H9 (cell line): ENCODE results near the gene SC5D. TPM values are rescaled to one million over a fixed set of nuclear protein-coding genes. Genes with fewer than 3 reads are reported as not detected.

ENCODE experiments used
- DNase-seq: peaks from one replicate; pipeline ENCODE4 v3.0.0-alpha.2; 2017
- H2AFZ ChIP-seq: one replicate; pipeline ENCODE4 v1.6.1; 2013; ENCODE audit warnings: mild to moderate bottlenecking, low read length, control low read depth, moderate library complexity
- H2AK5ac ChIP-seq: 2 replicates; pipeline ENCODE4 v1.6.1; 2013; ENCODE audit warnings: low read length, control low read depth, mixed read lengths; ENCODE audit not compliant: insufficient read length
- H2BK120ac ChIP-seq: one replicate; pipeline ENCODE4 v1.6.1; 2013; ENCODE audit warnings: low read depth, mild to moderate bottlenecking, low read length, control low read depth, inconsistent platforms; ENCODE audit not compliant: poor library complexity, severe bottlenecking
- H2BK12ac ChIP-seq: 2 replicates; pipeline ENCODE4 v1.6.1; 2013; ENCODE audit warnings: low read length, control low read depth, mixed read lengths, low read depth; ENCODE audit not compliant: insufficient read length
- H2BK15ac ChIP-seq: 2 replicates; pipeline ENCODE4 v1.6.1; 2013; ENCODE audit warnings: low read depth, low read length, control low read depth
- H2BK20ac ChIP-seq: one replicate; pipeline ENCODE4 v1.6.1; 2013; ENCODE audit warnings: low read depth, mild to moderate bottlenecking, low read length, control low read depth, inconsistent platforms; ENCODE audit not compliant: poor library complexity, severe bottlenecking
- H2BK5ac ChIP-seq: 2 replicates; pipeline ENCODE4 v1.6.1; 2013; ENCODE audit warnings: low read length, control low read depth, mixed read lengths; ENCODE audit not compliant: insufficient read length
- H3K14ac ChIP-seq: 2 replicates; pipeline ENCODE4 v1.6.1; 2013; ENCODE audit warnings: low read length, control low read depth; ENCODE audit not compliant: insufficient read depth
- H3K18ac ChIP-seq: 2 replicates; pipeline ENCODE4 v1.6.1; 2013; ENCODE audit warnings: low read depth, mild to moderate bottlenecking, mixed read lengths, low read length, control low read depth; ENCODE audit not compliant: insufficient read length
- H3K23ac ChIP-seq: 2 replicates; pipeline ENCODE4 v1.6.1; 2013; ENCODE audit warnings: low read length, control low read depth, mixed read lengths, low read depth; ENCODE audit not compliant: insufficient read length
- H3K23me2 ChIP-seq: 2 replicates; pipeline ENCODE4 v1.6.1; 2013; ENCODE audit warnings: low read depth, mild to moderate bottlenecking, mixed read lengths, low read length, control low read depth; ENCODE audit not compliant: insufficient read length, poor library complexity, severe bottlenecking
- H3K27ac ChIP-seq: 2 replicates; pipeline ENCODE4 v1.5.1; 2013; ENCODE audit warnings: low read length, control low read depth, mixed read lengths, low read depth; ENCODE audit not compliant: insufficient read length
- H3K27me3 ChIP-seq: 2 replicates; pipeline ENCODE4 v1.6.1; 2013; ENCODE audit warnings: low read length, control low read depth, inconsistent platforms; ENCODE audit not compliant: insufficient read depth
- H3K4ac ChIP-seq: 2 replicates; pipeline ENCODE4 v1.6.1; 2013; ENCODE audit warnings: low read depth, mild to moderate bottlenecking, control low read depth, inconsistent platforms, low read length, moderate library complexity
- H3K4me1 ChIP-seq: 2 replicates; pipeline ENCODE4 v1.6.1; 2013; ENCODE audit warnings: low read length, control low read depth, inconsistent platforms; ENCODE audit not compliant: insufficient read depth
- H3K4me2 ChIP-seq: 2 replicates; pipeline ENCODE4 v1.6.1; 2013; ENCODE audit warnings: low read length, control low read depth, mixed read lengths; ENCODE audit not compliant: insufficient read length, insufficient read depth
- H3K56ac ChIP-seq: 2 replicates; pipeline ENCODE4 v1.6.1; 2013; ENCODE audit warnings: low read depth, mild to moderate bottlenecking, mixed read lengths, low read length, control low read depth; ENCODE audit not compliant: insufficient read length
- H3K79me1 ChIP-seq: 2 replicates; pipeline ENCODE4 v1.6.1; 2013; ENCODE audit warnings: low read depth, mild to moderate bottlenecking, moderate library complexity, low read length, control low read depth, inconsistent platforms; ENCODE audit not compliant: insufficient read depth, poor library complexity, severe bottlenecking
- H3K79me2 ChIP-seq: 2 replicates; pipeline ENCODE4 v1.6.1; 2013; ENCODE audit warnings: low read length, control low read depth, inconsistent platforms; ENCODE audit not compliant: insufficient read depth
- H3K9ac ChIP-seq: 2 replicates; pipeline ENCODE4 v1.6.1; 2013; ENCODE audit warnings: low read length, control low read depth, mixed read lengths; ENCODE audit not compliant: insufficient read length; ENCODE audit errors: extremely low read depth
- H3K9me3 ChIP-seq: one replicate; pipeline ENCODE4 v1.6.1; 2013; ENCODE audit warnings: low read depth, low read length, inconsistent platforms; ENCODE audit not compliant: control insufficient read depth
- H3T11ph ChIP-seq: one replicate; pipeline ENCODE4 v1.6.1; 2013; ENCODE audit warnings: mild to moderate bottlenecking, low read length, control low read depth, inconsistent platforms
- H4K20me1 ChIP-seq: one replicate; pipeline ENCODE4 v1.6.1; 2013; ENCODE audit not compliant: control insufficient read depth, insufficient read length, insufficient read depth
- H4K5ac ChIP-seq: 2 replicates; pipeline ENCODE4 v1.6.1; 2013; ENCODE audit warnings: low read depth, mild to moderate bottlenecking, mixed read lengths, low read length, control low read depth; ENCODE audit not compliant: insufficient read length
- H4K8ac ChIP-seq: replicated peaks from 2 replicates; pipeline ENCODE4 v1.6.1; 2013; ENCODE audit warnings: low read length, control low read depth, mixed read lengths, low read depth; ENCODE audit not compliant: insufficient read length
- H4K91ac ChIP-seq: 2 replicates; pipeline ENCODE4 v1.6.1; 2013; ENCODE audit warnings: low read depth, mild to moderate bottlenecking, moderate library complexity, mixed read lengths, low read length, control low read depth; ENCODE audit not compliant: insufficient read length
- H3K27ac Mint-ChIP-seq, 3 experiments: 2 replicates in 2 of 3; 3 replicates in 1 of 3; pipeline ENCODE4 v1.8.0; 2020 to 2021; ENCODE audit warnings: mixed read lengths in 3 of 3, mild to moderate bottlenecking in 1 of 3, moderate library complexity in 1 of 3
- H3K27me3 Mint-ChIP-seq: 2 replicates; pipeline ENCODE4 v1.8.0; 2021; ENCODE audit warnings: low read depth, mild to moderate bottlenecking, moderate library complexity, mixed read lengths
- H3K36me3 Mint-ChIP-seq, 3 experiments: 2 replicates in 2 of 3; 3 replicates in 1 of 3; pipeline ENCODE4 v1.8.0; 2020 to 2021; ENCODE audit warnings: low read depth in 3 of 3, mixed read lengths in 3 of 3; ENCODE audit not compliant: insufficient read depth in 1 of 3
- H3K4me1 Mint-ChIP-seq, 2 experiments: 2 replicates each; pipeline ENCODE4 v1.8.0; 2020; ENCODE audit warnings: mixed read lengths in 2 of 2
- H3K4me3 Mint-ChIP-seq, 2 experiments: 2 replicates in 1 of 2; 3 replicates in 1 of 2; pipeline ENCODE4 v1.8.0; 2020 to 2021; ENCODE audit warnings: mild to moderate bottlenecking in 2 of 2, mixed read lengths in 2 of 2, moderate library complexity in 1 of 2
- H3K9me3 Mint-ChIP-seq, 2 experiments: 2 replicates in 1 of 2; 3 replicates in 1 of 2; pipeline ENCODE4 v1.8.0; 2020; ENCODE audit warnings: mild to moderate bottlenecking in 2 of 2, mixed read lengths in 2 of 2, moderate library complexity in 1 of 2
- CTCF ChIP-seq: fragments of 200-600 bp; sonication (generic); conservative IDR thresholded peaks from 3 replicates; pipeline ENCODE4 v1.8.0; 2021; ENCODE audit warnings: antibody characterized with exemption, mild to moderate bottlenecking
- WGBS: extraction: QIAGEN DNeasy Blood & Tissue Kit; methylation state at CpG from one replicate; pipeline ENCODE4 v1.1.7; 2013; ENCODE audit warnings: missing lambda C conversion rate, low lambda C conversion rate, mixed read lengths; ENCODE audit not compliant: insufficient read length; ENCODE audit errors: extremely low coverage; 5-methylcytosine and 5-hydroxymethylcytosine counted together
- total RNA-seq: library from RNA; stranded (reverse); gene quantifications from 2 replicates; pipeline ENCODE4 v1.2.1, GENCODE V29; 2021

The SC5D gene
- total RNA-seq, 1 experiment from 2014 or later: 92.0 TPM

DNA sequence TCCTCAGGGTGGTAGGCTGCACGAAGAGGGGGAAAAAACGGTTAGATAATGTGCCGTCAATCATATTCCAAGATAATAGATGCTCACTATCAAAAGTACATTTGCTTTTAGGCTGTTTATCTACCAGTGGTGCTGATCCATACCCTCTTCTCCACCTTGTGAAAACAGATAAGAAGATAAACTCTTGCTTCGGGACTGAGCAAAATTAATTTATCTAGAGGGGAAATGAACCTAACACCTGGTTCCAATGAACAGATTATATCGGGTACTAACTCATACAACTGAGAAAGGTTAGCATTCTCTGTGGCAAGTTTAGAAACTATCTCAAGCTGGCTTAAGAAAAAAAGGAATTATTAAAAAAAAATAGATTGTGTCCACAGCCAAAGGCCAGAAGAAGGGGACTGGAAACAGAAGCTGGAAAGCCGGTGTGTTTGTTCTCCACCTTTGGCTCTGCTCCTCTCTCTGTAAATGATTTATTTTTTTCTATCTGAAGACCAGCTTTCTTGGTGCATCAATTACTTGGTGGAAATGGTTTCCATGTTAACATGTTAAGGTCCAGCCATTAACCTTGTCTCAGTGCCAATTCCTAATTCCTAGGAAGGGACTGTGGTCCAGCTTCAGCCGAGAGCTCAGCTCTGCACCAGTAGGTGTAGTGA lies 55.8 kb downstream of the SC5D start:
- Histone ChIP-seq H4K5ac (no peak overlapping the region), H3K27me3 (no peaks in the 10 kb centered on the region), H3K23ac (no peak overlapping the region), H3K79me1 (no peaks in the 10 kb centered on the region), H3K79me2 (no peaks in the 10 kb centered on the region), H4K91ac (no peak overlapping the region), H2BK5ac (no peak overlapping the region), H2BK120ac (no peak overlapping the region), H3K23me2 (no peaks in the 10 kb centered on the region), H2BK20ac (no peak overlapping the region), H2AFZ (no peak overlapping the region), H3K56ac (no peak overlapping the region), H2AK5ac (no peak overlapping the region), H4K8ac (no peak overlapping the region), H3K9ac (no peak overlapping the region), H3K18ac (no peak overlapping the region), H3K4ac (no peak overlapping the region), H4K20me1 (no peaks in the 10 kb centered on the region), H3K4me1 (no peaks in the 10 kb centered on the region), H3K27ac (no peak overlapping the region), H2BK12ac (no peak overlapping the region), H3K4me2 (no peak overlapping the region), H2BK15ac (no peak overlapping the region), H3T11ph (no peak overlapping the region), H3K14ac (no peak overlapping the region), H3K9me3 (no peaks in the 10 kb centered on the region)
- Mint-ChIP-seq H3K9me3 (no peaks in the 10 kb centered on the region), H3K27ac (no peak overlapping the region), H3K36me3 (no peaks in the 10 kb centered on the region), H3K27me3 (no peaks in the 10 kb centered on the region; the same call in none of the 2 replicates), H3K4me1 (peaks cover 21 to 22% of the 10 kb centered on the region in 2 experiments), H3K4me3 (no peak overlapping the region)
- no peak for DNase-seq
- no CpG with 5 or more reads among the region's 7 CpGs for WGBS
- TF ChIP-seq CTCF: no peak
